GM12878 (cell line): ENCODE measurements around the gene JTB. TPM values are rescaled to one million over a fixed set of nuclear protein-coding genes. Genes with fewer than 3 reads are reported as not detected.

Experiments used
- ATAC-seq: fragments of 200-7000 bp; cut with Tn5 transposase; 3 replicates; pipeline ENCODE4 v1.9.1; 2020; ENCODE audit warnings: mild to moderate bottlenecking, moderate library complexity
- BruUV-seq: library from RNA; stranded (reverse); fragments of 400-500 nt; replicated peaks from 2 replicates; lab custom pipeline; 2021; lab: Mats Ljungman, UMichigan
- CTCF ChIA-PET: fragments of 300-600 bp; sonication (Branson Sonifier 250); formaldehyde crosslinking; extraction: SDS; loops from one replicate; lab custom pipeline; 2021; ENCODE audit warnings: inconsistent platforms; lab: Yijun Ruan, JAX
- POLR2A ChIA-PET: fragments of 350-600 bp; formaldehyde crosslinking; extraction: SDS; loops from one replicate; lab custom pipeline; 2021; ENCODE audit warnings: inconsistent platforms; lab: Charles Lee
- RAD21 ChIA-PET: fragments of 300-600 bp; sonication (Branson Sonifier 250); formaldehyde crosslinking; loops from one replicate; lab custom pipeline; 2023; ENCODE audit warnings: antibody characterized with exemption; ENCODE audit not compliant: unreplicated experiment; lab: Charles Lee
- SMC1A ChIA-PET: fragments of 300-600 bp; sonication (Branson Sonifier 250); formaldehyde crosslinking; loops from one replicate; lab custom pipeline; 2023; ENCODE audit not compliant: unreplicated experiment, uncharacterized antibody; lab: Charles Lee
- DNase-seq: peaks from one replicate; pipeline ENCODE4 v3.0.0-alpha.2; 2011; ENCODE audit warnings: low read depth, low spot score
- FAIRE-seq: peaks from 3 replicates; lab custom pipeline; 2011; peaks lifted over from hg19 to GRCh38; lab: Jason Lieb, UNC
- H2AFZ ChIP-seq: 2 replicates; pipeline ENCODE4 v1.6.0; 2011; ENCODE audit warnings: low read depth, low read length, control low read depth; ENCODE audit not compliant: control insufficient read depth
- H3K27ac ChIP-seq: 2 replicates; pipeline ENCODE4 v1.5.1; 2011; ENCODE audit warnings: control low read depth; ENCODE audit not compliant: control insufficient read depth, insufficient read depth
- H3K27me3 ChIP-seq, 2 experiments: replicated peaks in 1 of 2; 2 replicates each; pipeline versions ENCODE4 v1.6.0 to v1.6.1; 2011; ENCODE audit warnings: low read length in 1 of 2; ENCODE audit not compliant: control insufficient read depth in 2 of 2, insufficient read depth in 2 of 2
- H3K36me3 ChIP-seq, 2 experiments: 2 replicates each; pipeline ENCODE4 v1.5.1; 2011; ENCODE audit warnings: low read length in 1 of 2; ENCODE audit not compliant: control insufficient read depth in 2 of 2, insufficient read depth in 2 of 2
- H3K4me1 ChIP-seq: 2 replicates; pipeline ENCODE4 v1.6.1; 2011; ENCODE audit warnings: mild to moderate bottlenecking, low read length, moderate library complexity, mixed read lengths; ENCODE audit not compliant: control insufficient read depth, insufficient read depth
- H3K4me2 ChIP-seq: 2 replicates; pipeline ENCODE4 v1.6.0; 2011; ENCODE audit warnings: control low read depth; ENCODE audit not compliant: control insufficient read depth, insufficient read depth
- H3K4me3 ChIP-seq: fragments of 200-600 bp; sonication (generic); 2 replicates; pipeline ENCODE4 v1.5.1; 2016
- H3K79me2 ChIP-seq: 2 replicates; pipeline ENCODE4 v1.6.0; 2011; ENCODE audit warnings: low read length; ENCODE audit not compliant: control insufficient read depth, insufficient read depth
- H3K9ac ChIP-seq: 2 replicates; pipeline ENCODE4 v1.8.0; 2011; ENCODE audit warnings: low read length, control low read depth, mixed read lengths; ENCODE audit not compliant: control insufficient read depth, insufficient read depth
- H3K9me3 ChIP-seq: replicated peaks from 3 replicates; pipeline ENCODE4 v1.5.1; 2011; ENCODE audit warnings: mild to moderate bottlenecking, low read length; ENCODE audit not compliant: control insufficient read depth, insufficient read depth
- H4K20me1 ChIP-seq: 2 replicates; pipeline ENCODE4 v1.6.0; 2011; ENCODE audit not compliant: control insufficient read depth, insufficient read depth
- ATF2 ChIP-seq: IDR thresholded peaks from 2 replicates; pipeline ENCODE4 v1.6.1; 2012; ENCODE audit warnings: low read length, inconsistent platforms
- ATF7 ChIP-seq: fragments of 450-650 bp; IDR thresholded peaks from 2 replicates; pipeline ENCODE4 v1.6.1; 2016; ENCODE audit warnings: low read depth, mild to moderate bottlenecking
- BHLHE40 ChIP-seq, 2 experiments: fragments of 450-650 bp in 1 of 2; IDR thresholded peaks; 2 replicates each; pipeline ENCODE4 v1.6.1; 2011 to 2017; ENCODE audit warnings: low read depth in 2 of 2, borderline replicate concordance in 1 of 2, improper control_type of control experiment in 1 of 2, low read length in 1 of 2, mild to moderate bottlenecking in 1 of 2
- CREM ChIP-seq: IDR thresholded peaks from 2 replicates; pipeline ENCODE4 v1.6.1; 2014; ENCODE audit warnings: antibody characterized with exemption, low read depth
- EP300 ChIP-seq, 2 experiments: fragments of 150-350 bp in 1 of 2; IDR thresholded peaks; 2 replicates each; pipeline ENCODE4 v1.6.1; 2011 to 2012; ENCODE audit warnings: low read depth in 2 of 2, low read length in 2 of 2, borderline replicate concordance in 1 of 2, improper control_type of control experiment in 1 of 2, inconsistent platforms in 1 of 2; ENCODE audit not compliant: control insufficient read depth in 1 of 2
- FOXM1 ChIP-seq: IDR thresholded peaks from 2 replicates; pipeline ENCODE4 v1.6.1; 2012; ENCODE audit warnings: low read depth, mild to moderate bottlenecking, inconsistent platforms, low read length, moderate library complexity
- MYC ChIP-seq: IDR thresholded peaks from 2 replicates; pipeline ENCODE4 v1.6.1; 2011; ENCODE audit warnings: mild to moderate bottlenecking, low read length, moderate library complexity, inconsistent platforms; ENCODE audit not compliant: insufficient read depth, insufficient replicate concordance, insufficient read length, severe bottlenecking
- NBN ChIP-seq: fragments of 450-650 bp; IDR thresholded peaks from 2 replicates; pipeline ENCODE4 v1.6.1; 2016
- NR2C1 ChIP-seq: fragments of 450-650 bp; IDR thresholded peaks from 2 replicates; pipeline ENCODE4 v1.6.1; 2017; ENCODE audit warnings: antibody characterized with exemption, mild to moderate bottlenecking, moderate library complexity
- NR2C2 ChIP-seq: IDR thresholded peaks from 2 replicates; pipeline ENCODE4 v1.6.1; 2011; ENCODE audit warnings: borderline replicate concordance, low read depth; ENCODE audit not compliant: control insufficient read depth, insufficient read length
- RAD21 ChIP-seq: IDR thresholded peaks from 2 replicates; pipeline ENCODE4 v1.6.1; 2011; ENCODE audit warnings: mild to moderate bottlenecking, low read depth, low read length, moderate library complexity; ENCODE audit not compliant: insufficient read depth
- RFX5 ChIP-seq: IDR thresholded peaks from 2 replicates; pipeline ENCODE4 v1.6.1; 2011; ENCODE audit warnings: low read depth, low read length, improper control_type of control experiment
- SIX5 ChIP-seq: IDR thresholded peaks from 2 replicates; pipeline ENCODE4 v1.6.1; 2011; ENCODE audit warnings: mild to moderate bottlenecking, low read depth, low read length, moderate library complexity; ENCODE audit not compliant: severe bottlenecking
- SPI1 ChIP-seq: IDR thresholded peaks from 2 replicates; pipeline ENCODE4 v1.6.1; 2011; ENCODE audit warnings: low read depth, mild to moderate bottlenecking, low read length, moderate library complexity, borderline replicate concordance; ENCODE audit not compliant: insufficient read depth
- SREBF2 ChIP-seq: IDR thresholded peaks from 2 replicates; pipeline ENCODE4 v1.6.1; 2012; ENCODE audit warnings: mild to moderate bottlenecking, low read length
- SUPT20H ChIP-seq: IDR thresholded peaks from 2 replicates; pipeline ENCODE4 v1.6.1; 2011; ENCODE audit warnings: low read depth, mild to moderate bottlenecking, low read length, moderate library complexity, borderline replicate concordance; ENCODE audit not compliant: control insufficient read depth
- ZNF207 ChIP-seq: fragments of 450-650 bp; IDR thresholded peaks from 2 replicates; pipeline ENCODE4 v1.6.1; 2014; ENCODE audit warnings: antibody characterized with exemption, mild to moderate bottlenecking, borderline replicate concordance
- ZSCAN29 ChIP-seq: fragments of 450-650 bp; IDR thresholded peaks from 2 replicates; pipeline ENCODE4 v1.6.1; 2017; ENCODE audit warnings: mild to moderate bottlenecking, moderate library complexity
- WGBS: methylation state at CpG from one replicate; pipeline ENCODE4 v1.1.6; 2016; ENCODE audit warnings: low lambda C conversion rate; ENCODE audit not compliant: insufficient replicate concordance, insufficient coverage; ENCODE audit errors: missing lambda C conversion rate; 5-methylcytosine and 5-hydroxymethylcytosine counted together
- in situ Hi-C: fragments of 300-500 bp; cut with MboI; formaldehyde crosslinking; loops from 9 replicates; pipeline ENCODE4 v1.14.3; 2018; ENCODE audit warnings: mixed read lengths
- intact Hi-C: fragments of 100-400 bp; cut with micrococcal nuclease; formaldehyde crosslinking; loops from one replicate; pipeline ENCODE4 v1.14.2; 2022; ENCODE audit not compliant: unreplicated experiment
- polyA plus RNA-seq, 11 experiments: library from polyadenylated mRNA; depleted of rRNA in 4 of 11; unstranded in 6 of 11; stranded (reverse) in 5 of 11; fragments of >200 nt; fragmentation: Nextera tagmentation in 4 of 11; fragmentation: Illumina TruSeq in 1 of 11; extraction: Ambion mirVana in 4 of 11; extraction: Trizol in 1 of 11; gene quantifications; 1 replicate in 1 of 11; 2 replicates in 10 of 11; pipeline versions ENCODE4 v1.2.1 to v1.2.3, GENCODE V29; 2011 to 2016; ENCODE audit warnings: inconsistent platforms in 2 of 11, missing spikeins in 2 of 11, low read depth in 1 of 11
- total RNA-seq, 4 experiments: library from RNA; depleted of rRNA in 3 of 4; stranded (reverse); fragments of >200 nt in 3 of 4; fragmentation: Illumina TruSeq in 1 of 4; extraction: Trizol in 1 of 4; gene quantifications; 2 replicates each; pipeline versions ENCODE4 v1.2.1 to v1.2.3, GENCODE V29; 2013 to 2021

Gene JTB
- total and polyA plus RNA-seq, 10 of the 15 experiments (the other 5 are each of a cell fraction or from before 2014, with no cell fraction given), result 25.0 to 298 (median 155) TPM

- Histone ChIP-seq H3K9ac (no peak overlapping the region), H3K4me2 (no peak overlapping the region; the same call in 1 of the 2 replicates), H3K4me3 (no peak overlapping the region), H3K4me1 (peaks cover 11% of the 10 kb centered on the region; the same call in 1 of the 2 replicates), H3K36me3 (peaks cover 12 to 17% of the 10 kb centered on the region in 2 experiments), H3K79me2 (peaks cover 72% of the 10 kb centered on the region), H3K27me3 (no peaks in the 10 kb centered on the region), H2AFZ (no peak overlapping the region), H3K9me3 (no peaks in the 10 kb centered on the region), H3K27ac (no peak overlapping the region), H4K20me1 (peaks cover 9% of the 10 kb centered on the region; the same call in 1 of the 2 replicates)
- no TSS peak for BruUV-seq
- WGBS, result 92% methylated on average over 3 of the region's 3 CpGs
- ChIA-PET CTCF (interaction anchor here (1.5 kb wide), 1 partner anchor 312 kb away, joined by 3 read pairs; no protein-coding TSS in a partner anchor), POLR2A (interaction anchor here (0.5 to 5.5 kb wide), 7 partner anchors 7 to 649 kb away, joined by 3 to 38 read pairs (median 3); partner anchors contain the start of genes CREB3L4, DENND4B, JTB and UBAP2L), RAD21 (interaction anchor here (0.8 to 2.0 kb wide), 6 partner anchors 8 to 155 kb away, joined by 3 to 6 read pairs (median 4); partner anchors contain the start of genes CREB3L4, DENND4B and JTB), SMC1A (interaction anchor here (0.8 to 6.9 kb wide), 2 partner anchors 7 to 15 kb away, joined by 5 to 31 read pairs; partner anchors contain the start of gene CREB3L4)
- no peak for FAIRE-seq
- TF ChIP-seq ATF7 (no peak), SUPT20H (no peak), RAD21 (no peak), SREBF2 (no peak), RFX5 (no peak), ATF2 (no peak), ZSCAN29 (no peak), ZNF207 (no peak), NBN (no peak), SPI1 (no peak), NR2C2 (no peak), BHLHE40 (IDR thresholded peaks at IDR 0.05; ENCODE audit: borderline replicate concordance in 1 of 2, low read depth in 2 of 2, low read length in 1 of 2) (no peak), NR2C1 (no peak), FOXM1 (no peak), CREM (no peak), EP300 (IDR thresholded peaks at IDR 0.05; ENCODE audit: borderline replicate concordance in 1 of 2, control insufficient read depth in 1 of 2, low read depth in 2 of 2, low read length in 2 of 2) (no peak), MYC (no peak), SIX5 (no peak)
- in situ Hi-C loops, result no loop called here
- no peak for DNase-seq
- intact Hi-C loops, result no loop called here
- no peak for ATAC-seq
Measured at GRCh38 chr1:153959454-153959853, 18.0 kb downstream of the JTB start.
